Erythroblast (primary cell): ENCODE data around the gene CSPG5.

ENCODE experiments used
- GATA1 ChIP-seq: IDR thresholded peaks from 2 replicates; pipeline ENCODE4 v1.6.1; 2011; ENCODE audit warnings: low read depth, mild to moderate bottlenecking, control low read depth, low read length, moderate library complexity
- POLR2A ChIP-seq: IDR thresholded peaks from 2 replicates; pipeline ENCODE4 v1.6.1; 2011; ENCODE audit warnings: mild to moderate bottlenecking, low read length

GRCh38 chr3:47577583-47578118 is 1.0 kb downstream of the CSPG5 start:
- TF ChIP-seq POLR2A (no peak), GATA1 (no peak)
